Dedifferentiated amniotic fluid mesenchymal stem cell (primary cell): ENCODE data around the gene ATP23.

ENCODE experiments used
- DNase-seq: peaks from one replicate; pipeline ENCODE4 v3.0.0-alpha.2; 2016; ENCODE audit errors: extremely low spot score

The ATP23 gene

GRCh38 chr12:57908511-57908910 lies 32.9 kb upstream of the ATP23 start:
- no peak for DNase-seq

DNA sequence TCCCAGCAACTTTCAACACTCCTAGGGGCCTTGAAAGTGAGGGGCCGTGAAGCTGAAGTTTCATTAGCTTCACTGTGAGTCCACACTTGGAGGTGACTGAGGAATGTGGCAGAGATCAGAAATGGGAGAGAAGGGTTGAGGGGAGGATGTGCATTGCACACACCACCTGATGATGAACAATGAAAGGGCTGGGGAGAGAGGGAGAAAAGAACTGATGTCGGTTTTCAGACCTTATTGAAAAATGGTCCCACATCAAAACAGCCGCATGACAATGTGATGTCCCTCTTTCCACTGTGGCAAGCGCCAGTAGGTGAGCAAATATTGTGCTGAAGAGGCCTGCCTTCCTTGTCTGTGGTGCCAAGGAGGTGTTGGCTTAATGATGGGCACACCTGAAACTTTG lies 32.3 kb upstream of the ATP23 start:
- no peak for DNase-seq

GRCh38 chr12:57909611-57910010 lies 31.8 kb upstream of the ATP23 start:
- no peak for DNase-seq

DNA sequence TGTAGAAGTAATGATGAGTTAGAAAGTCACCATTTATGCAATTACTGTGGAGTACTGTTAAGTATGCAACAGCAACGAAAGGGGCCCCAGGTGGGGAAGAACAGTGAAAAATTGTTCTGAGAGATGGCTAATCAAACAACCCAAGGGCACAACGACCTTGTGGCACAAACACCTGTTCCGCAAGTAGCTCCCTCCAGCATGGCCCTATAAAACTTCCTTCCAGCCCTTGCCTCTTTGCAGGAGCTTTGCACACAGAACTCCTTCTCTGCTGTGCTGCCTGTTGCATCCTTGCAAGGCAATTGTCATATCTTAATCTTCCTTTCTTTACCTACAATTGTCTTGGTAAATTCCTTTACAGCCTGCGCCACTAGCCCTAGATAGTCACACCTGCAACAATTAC lies 23.2 kb upstream of the ATP23 start:
- DNase-seq = no peak

DNA sequence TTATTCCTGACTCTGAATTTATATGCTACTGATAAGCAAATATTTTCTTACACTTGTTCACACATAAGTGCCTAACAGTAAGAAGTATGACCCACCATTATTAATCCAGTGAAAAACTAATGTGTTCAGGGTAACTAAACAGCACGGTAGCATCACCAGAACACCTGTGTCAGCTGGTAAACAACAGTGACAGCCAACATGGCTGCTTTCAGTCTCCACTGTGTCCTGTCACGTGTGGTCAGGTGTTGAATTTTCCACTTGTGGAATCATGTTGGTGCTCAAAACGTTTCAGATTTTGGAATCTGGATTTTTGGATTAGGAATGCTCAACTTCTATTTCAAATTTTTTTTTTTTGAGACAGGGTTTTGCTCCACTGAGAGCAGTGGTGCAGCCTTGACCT lies 14.3 kb upstream of the ATP23 start:
- no peak for DNase-seq

DNA sequence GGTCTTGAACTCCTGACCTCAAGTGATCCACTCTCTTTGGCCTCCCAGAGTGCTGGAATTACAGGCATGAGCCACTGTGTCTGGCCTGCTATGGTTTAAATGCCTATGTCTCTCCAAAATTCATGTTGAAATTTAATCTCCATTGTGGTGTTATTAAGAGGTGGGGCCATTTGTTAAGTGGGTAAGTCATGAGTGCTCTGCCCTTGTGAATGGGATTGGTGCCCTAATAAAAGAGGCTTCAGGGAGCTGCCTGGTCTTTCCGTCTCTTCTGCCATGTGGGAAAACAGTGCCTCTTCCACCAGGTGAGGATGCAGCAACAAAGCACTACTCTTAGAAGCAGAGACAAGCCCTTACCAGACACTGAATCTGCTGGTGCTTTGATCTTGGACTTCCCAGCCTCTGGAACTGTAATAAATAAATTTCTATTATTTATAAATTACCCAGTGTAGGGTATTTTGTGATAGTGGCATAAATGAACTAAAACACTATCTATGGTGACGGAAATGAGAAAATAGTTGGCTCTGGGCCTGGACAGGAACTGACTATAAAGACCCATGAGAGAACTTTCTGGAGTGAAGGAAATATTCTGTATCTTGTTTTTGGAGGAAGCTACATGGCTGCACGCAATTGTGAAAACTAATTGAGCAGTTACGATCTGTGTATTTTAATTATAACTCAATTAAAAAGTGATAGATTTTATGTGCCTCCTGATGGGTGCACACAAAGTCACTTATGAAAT lies 12.1 kb upstream of the ATP23 start:
- no peak for DNase-seq

- DNase-seq = no peak
Measured at GRCh38 chr12:57934819-57935218, 6.5 kb upstream of the ATP23 start.

DNA sequence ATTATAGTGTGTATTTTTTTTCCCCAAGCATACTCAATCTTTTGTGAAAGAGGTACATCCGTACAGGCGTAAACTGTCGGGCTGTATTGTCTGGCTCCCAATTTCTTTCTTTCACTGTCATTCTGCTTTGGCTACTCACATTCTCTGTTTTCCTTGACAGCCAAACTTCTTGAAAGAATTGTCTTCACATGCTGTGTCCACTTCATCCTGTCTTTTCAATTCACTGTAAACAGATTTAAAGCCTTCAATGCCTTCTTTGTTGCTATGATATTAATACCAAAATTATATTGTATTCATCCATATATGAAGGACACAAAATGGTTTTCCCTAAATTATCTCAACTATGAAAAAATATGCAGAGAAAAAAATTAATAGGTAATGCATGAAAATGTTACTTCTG lies 6.0 kb upstream of the ATP23 start:
- no peak for DNase-seq

- peak; percentile 91 for DNase-seq
Measured at GRCh38 chr12:57935839-57936512, 5.4 kb upstream of the ATP23 start.

DNA sequence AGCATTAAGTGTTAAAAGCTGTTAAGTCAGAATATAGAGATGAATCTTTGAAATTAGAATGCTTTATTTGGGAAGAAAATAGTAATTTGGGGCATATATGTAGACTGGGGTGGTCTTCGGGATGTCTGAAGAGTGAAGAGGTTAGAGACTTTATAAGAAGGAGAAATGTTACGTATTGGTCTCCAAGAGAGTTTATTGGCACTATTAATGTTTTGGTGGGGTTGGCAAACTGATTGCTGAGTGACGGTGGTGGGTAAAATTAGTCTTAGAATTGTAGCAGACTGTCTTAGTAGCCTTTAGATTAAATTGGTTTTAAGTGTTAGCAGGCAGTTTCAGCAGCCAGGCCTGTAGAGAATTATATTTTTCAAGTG lies 4.9 kb upstream of the ATP23 start:
- DNase-seq = no peak

DNA sequence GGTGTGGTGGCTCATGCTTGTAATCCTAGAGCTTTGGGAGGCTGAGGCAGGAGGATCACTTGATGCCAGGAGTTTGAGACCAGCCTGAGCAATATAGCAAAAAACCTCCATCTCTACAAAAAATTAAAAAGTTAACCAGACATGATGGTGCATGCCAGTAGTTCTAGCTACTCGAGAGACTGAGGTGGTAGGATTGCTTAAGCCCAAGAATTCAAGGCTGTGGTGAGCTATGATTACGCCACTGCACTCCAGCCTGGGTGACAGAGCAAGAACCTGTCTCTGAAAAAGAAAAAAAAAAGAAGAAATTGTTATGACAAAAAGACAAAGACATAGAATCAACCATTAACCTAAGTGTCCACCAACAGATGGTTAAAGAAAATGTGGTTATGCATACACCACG lies 2.1 kb upstream of the ATP23 start:
- no peak for DNase-seq

GRCh38 chr12:57940052-57940914 lies 1.1 kb upstream of the ATP23 start:
- no peak for DNase-seq

GRCh38 chr12:57940915-57941164 lies 527 bp upstream of the ATP23 start:
- DNase-seq = no peak

- DNase-seq = no peak
Measured at GRCh38 chr12:57943438-57944080, 2.2 kb downstream of the ATP23 start.

DNA sequence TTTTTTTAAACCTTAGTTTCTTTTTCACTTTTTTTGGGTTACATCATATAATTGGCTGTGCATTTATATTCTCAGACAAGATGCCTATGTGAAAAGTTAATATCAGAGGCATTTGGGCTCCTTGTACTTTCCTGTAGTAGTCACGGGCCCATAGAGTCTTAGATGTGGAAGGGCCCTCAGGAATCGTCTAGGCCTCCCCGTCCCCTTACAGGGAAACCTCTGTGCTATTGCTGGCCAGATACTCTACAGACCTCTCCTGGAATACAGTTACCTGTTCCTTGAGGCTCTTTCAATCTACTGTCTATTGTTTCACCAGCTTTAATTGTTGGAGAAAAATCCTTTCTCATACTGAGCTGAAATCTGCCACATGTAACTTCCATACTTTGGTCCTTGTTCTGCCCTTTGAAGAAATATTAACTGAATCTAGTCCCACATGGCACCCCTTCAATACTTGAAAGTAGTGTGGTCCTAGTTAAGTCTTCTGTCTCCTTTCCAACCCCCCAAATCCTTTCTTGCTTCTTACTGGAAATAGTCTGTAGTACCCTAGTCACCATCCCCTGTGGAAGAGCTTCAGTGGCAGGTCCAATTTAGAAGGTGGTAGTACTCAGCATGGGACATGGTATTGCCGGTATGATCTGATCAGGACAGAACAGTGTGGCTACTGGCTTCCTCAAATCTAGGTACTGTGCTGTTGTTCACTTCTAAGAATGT lies 3.1 kb downstream of the ATP23 start:
- no peak for DNase-seq

DNA sequence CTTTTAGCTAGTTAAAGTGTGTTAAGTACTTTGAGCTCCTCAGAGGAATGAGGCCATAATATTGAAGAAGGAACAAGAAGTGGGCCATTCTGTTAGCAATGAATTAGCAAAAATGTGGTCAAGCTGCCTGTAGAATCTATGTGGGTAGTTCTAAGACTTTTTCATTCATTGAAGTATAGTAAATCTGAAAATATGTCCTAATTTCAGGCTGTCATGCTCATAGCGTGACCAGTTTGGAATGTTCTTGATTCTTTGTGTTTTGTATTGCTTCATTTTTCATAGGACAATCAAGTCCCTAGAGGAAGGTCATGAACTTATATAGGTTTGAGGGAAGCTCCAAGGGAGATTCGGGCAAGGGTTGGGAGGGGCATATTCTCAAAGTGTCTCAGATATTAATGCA lies 11.4 kb downstream of the ATP23 start:
- no peak for DNase-seq

DNA sequence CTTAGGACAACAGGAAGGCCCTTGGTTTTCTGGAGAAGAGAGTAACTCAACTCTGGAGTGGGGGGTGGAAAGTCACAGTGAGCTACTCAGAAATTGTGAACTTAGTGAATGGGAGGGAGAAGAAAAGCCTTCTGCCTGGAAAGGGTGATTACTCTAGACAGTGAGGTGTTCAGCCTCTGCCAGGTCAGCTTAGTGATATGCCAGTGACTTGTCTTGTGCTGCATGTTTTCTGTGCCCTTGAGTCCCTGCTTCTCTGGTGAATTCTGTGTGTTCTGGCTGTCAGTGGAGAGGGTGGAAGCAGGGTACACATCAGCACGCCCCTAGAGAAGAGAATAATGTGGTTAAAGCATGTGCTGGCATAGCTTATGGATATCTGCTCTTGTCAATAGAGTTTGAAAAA lies 13.4 kb downstream of the ATP23 start:
- DNase-seq = no peak

GRCh38 chr12:57958061-57958657 lies 16.8 kb downstream of the ATP23 start:
- no peak for DNase-seq

DNA sequence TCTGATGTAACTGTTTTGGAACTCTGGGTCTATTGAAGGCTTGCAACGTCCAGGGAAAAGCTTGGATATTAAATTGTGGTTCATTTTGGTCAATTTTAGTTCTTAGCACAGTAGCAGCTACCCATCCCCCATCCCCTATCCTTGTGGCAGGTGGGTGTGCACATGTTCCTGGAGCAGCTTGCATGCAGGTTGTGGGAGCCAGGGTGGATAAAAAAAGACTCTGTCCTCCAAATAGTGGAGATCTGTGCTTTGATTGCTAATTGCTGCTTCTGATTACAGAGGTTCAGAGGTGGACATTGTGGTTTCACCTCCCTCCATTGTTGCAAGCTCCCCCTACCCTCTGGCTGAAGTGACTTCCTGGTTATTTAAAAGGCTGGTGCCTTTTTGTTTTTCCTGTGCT lies 23.1 kb downstream of the ATP23 start:
- DNase-seq = no peak

GRCh38 chr12:57965766-57966165 lies 24.4 kb downstream of the ATP23 start:
- DNase-seq = no peak

DNA sequence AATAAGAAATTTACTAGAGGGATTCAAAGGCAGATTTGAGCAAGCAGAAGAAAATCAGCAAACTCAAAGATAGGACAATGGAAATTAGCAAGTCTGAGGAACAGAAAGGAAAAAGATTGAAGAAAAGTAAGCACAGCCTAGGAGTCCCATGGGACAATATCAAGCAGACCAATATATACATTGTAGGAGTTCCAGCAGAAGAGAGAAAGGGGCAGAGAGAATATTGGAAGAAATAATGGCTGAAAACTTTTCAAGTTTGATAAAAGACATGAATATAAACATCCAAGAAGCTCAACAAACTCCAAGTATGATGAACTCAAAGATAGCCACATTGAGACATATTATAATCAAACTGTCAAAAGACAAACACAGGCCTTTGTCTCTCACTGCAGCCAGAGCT lies 25.2 kb downstream of the ATP23 start:
- DNase-seq = no peak
